Astrocyte of the cerebellum (primary cell): ENCODE data around the gene AGAP1.

ENCODE experiments used
- DNase-seq: peaks from one replicate; pipeline ENCODE4 v3.0.0-alpha.2; 2011; ENCODE audit warnings: low read depth
- H3K4me3 ChIP-seq: 2 replicates; pipeline ENCODE4 v1.5.1; 2011; ENCODE audit warnings: mild to moderate bottlenecking, low read depth, low read length, moderate library complexity
- in situ Hi-C: cut with HindIII; loops from 2 replicates; pipeline ENCODE4 v1.10.0; 2017; ENCODE audit warnings: low sequenced_read_pairs
- TF ChIP-seq, protein P1 (sequence below): IDR thresholded peaks from 2 replicates; pipeline ENCODE4 v1.5.1; 2012; ENCODE audit warnings: low read length, low read depth, moderate library complexity, mild to moderate bottlenecking; ENCODE audit errors: missing control alignments

AGAP1 gene

GRCh38 chr2:235627682-235628081 lies 133.8 kb downstream of the AGAP1 start:
- H3K4me3 ChIP-seq = no peak overlapping the region
- TF ChIP-seq, protein P1, sequence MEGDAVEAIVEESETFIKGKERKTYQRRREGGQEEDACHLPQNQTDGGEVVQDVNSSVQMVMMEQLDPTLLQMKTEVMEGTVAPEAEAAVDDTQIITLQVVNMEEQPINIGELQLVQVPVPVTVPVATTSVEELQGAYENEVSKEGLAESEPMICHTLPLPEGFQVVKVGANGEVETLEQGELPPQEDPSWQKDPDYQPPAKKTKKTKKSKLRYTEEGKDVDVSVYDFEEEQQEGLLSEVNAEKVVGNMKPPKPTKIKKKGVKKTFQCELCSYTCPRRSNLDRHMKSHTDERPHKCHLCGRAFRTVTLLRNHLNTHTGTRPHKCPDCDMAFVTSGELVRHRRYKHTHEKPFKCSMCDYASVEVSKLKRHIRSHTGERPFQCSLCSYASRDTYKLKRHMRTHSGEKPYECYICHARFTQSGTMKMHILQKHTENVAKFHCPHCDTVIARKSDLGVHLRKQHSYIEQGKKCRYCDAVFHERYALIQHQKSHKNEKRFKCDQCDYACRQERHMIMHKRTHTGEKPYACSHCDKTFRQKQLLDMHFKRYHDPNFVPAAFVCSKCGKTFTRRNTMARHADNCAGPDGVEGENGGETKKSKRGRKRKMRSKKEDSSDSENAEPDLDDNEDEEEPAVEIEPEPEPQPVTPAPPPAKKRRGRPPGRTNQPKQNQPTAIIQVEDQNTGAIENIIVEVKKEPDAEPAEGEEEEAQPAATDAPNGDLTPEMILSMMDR = no peak
- no peak for DNase-seq
- in situ Hi-C loops = no loop called here

DNA sequence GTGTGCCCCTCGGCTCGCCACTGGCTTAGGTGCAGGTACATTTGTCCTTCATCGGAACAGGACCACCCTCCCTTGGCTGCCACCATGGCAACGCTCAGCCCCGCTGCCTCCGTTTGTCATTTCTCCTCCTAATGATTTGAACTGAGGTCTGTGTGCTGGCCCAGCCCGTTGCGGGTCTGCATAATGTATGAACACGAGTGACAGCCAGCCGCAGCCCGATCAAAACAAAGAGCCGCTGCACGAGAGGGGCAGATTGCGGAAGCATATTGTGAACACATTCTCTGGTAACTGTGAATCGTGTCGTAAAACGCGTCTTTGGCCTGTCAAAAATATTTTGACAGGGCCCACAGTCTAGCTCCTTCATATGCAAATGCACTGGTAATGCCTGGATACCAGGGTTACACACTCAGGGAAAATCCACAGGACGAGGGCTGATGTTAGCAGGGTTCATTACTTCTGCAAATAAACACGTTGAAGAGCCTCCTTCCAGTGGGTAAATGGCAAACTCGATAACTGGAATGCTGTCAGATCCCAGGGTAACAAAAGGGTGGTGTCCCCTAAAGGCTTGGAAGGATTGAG lies 137.0 kb downstream of the AGAP1 start:
- in situ Hi-C loops = no loop called here
- TF ChIP-seq, protein P1 = no peak
- no peak overlapping the region for H3K4me3 ChIP-seq
- DNase-seq = no peak

DNA sequence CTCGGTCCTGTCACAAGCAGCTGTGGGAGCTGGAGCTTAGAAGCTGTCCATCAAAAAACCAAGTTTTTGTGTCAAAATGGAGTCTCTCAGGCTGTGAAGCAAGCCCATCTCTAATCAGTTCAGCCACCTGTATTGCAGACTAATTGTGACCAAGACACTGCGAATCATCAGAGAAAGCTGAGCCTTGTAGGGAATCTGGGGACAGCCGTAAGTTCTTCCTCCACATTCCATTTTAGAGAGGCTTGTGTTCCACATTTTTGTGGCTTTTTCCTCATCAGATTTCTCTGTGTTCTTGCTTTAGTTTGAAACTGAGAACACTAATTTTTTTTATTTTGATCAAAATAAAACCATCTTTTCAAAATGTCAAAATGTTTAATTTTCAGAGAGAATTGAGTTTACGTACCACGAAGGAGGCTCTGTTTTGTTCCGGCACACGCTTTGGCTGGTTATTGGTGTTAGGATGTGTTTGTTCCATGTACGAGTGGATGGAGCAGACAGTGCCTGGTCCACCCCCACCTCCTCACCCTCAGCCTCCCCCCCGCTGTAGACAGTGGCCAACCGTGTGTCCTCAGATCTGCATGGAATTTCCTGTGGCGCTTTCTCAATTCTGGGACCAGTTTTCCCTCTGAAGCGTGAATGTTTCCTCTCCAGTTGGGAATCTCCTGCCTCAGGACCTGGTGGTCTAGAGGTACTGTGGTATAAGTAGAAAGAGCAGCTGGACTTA lies 140.8 kb downstream of the AGAP1 start:
- no peak overlapping the region for H3K4me3 ChIP-seq
- no peak for DNase-seq
- in situ Hi-C loops = no loop called here
- TF ChIP-seq, protein P1 = no peak

GRCh38 chr2:235636546-235636945 lies 142.7 kb downstream of the AGAP1 start:
- TF ChIP-seq, protein P1 = no peak
- in situ Hi-C loops = no loop called here
- no peak overlapping the region for H3K4me3 ChIP-seq
- no peak for DNase-seq

DNA sequence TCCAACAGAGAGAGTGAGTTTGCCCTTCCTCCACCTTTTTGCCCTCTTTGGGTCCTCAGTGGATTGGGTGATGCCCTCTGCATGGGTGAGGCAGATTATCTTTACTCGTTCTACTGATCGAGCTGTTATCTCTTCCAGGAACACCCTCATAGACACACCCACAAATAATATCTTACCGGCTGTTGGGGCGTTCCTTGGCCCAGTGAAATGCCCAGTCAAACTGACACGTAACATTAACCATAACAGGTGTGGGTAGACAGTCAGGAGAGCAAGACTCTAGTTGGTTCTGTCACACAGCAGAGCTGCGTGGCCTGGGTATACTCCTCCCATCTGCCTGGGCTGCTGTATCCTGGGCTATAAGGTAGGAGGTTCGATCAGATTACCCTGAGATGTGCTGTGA lies 144.1 kb downstream of the AGAP1 start:
- DNase-seq = no peak
- in situ Hi-C loops = no loop called here
- TF ChIP-seq, protein P1 = no peak
- H3K4me3 ChIP-seq = no peak overlapping the region

DNA sequence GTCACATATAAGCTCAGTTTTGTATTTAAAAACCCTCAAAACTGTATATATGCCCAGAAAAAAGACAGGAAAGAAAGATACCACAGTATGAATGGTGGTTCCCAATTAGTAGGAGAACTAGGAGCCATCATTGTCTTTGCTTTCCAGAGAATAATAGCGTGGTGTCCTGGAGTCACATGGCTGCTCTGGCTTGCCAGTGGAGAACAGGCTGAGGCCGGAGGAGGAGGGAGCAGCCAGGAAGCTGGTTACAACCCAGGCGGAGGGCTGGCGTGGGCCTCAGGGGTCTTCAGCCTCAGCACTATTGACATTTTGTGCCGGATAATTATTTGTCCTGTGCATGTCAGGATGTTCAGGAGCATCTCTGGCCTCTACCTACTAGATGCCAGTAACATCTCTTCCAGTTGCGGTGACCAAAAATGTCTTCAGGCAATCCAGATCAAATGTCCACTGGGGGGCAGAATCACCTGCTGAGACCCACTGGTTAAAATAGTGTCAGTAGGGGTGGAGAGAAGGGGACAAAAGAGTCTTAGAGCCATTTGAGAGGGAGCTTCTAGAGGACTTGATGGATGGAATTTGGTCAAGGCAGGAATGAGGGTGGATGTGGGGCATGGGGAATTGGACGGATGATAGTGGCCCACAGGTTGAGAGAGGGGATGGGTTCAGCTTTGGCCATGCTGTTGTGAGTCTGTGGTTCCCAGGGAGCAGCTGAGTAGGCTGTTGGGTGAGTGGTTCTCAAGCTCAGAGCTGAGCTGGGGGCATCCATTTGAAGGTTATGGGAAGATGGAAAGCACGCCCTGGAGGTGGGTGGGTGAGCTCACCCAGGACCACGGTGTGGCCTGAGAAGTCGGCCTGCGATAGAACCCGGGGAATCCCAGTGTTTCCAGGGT lies 144.9 kb downstream of the AGAP1 start:
- in situ Hi-C loops = no loop called here
- DNase-seq = no peak
- no peak overlapping the region for H3K4me3 ChIP-seq
- TF ChIP-seq, protein P1 = no peak
